Nephron progenitor cell (in vitro differentiated cells): ENCODE measurements around the gene SP6.

Experiments
- DNase-seq: peaks from one replicate; pipeline ENCODE4 v3.0.0; 2021
- H3K27ac Mint-ChIP-seq: 2 replicates; pipeline ENCODE4 v1.8.0; 2021; ENCODE audit warnings: mild to moderate bottlenecking, moderate library complexity, mixed read lengths
- H3K27me3 Mint-ChIP-seq: 2 replicates; pipeline ENCODE4 v1.8.0; 2021; ENCODE audit warnings: mild to moderate bottlenecking, low read depth, mixed read lengths; ENCODE audit not compliant: poor library complexity
- H3K36me3 Mint-ChIP-seq: 2 replicates; pipeline ENCODE4 v1.8.0; 2021; ENCODE audit warnings: low read depth, mixed read lengths
- H3K4me1 Mint-ChIP-seq: 2 replicates; pipeline ENCODE4 v1.8.0; 2021; ENCODE audit warnings: mixed read lengths
- H3K4me3 Mint-ChIP-seq: 2 replicates; pipeline ENCODE4 v1.8.0; 2021; ENCODE audit warnings: mild to moderate bottlenecking, moderate library complexity, mixed read lengths
- H3K9me3 Mint-ChIP-seq: 2 replicates; pipeline ENCODE4 v1.8.0; 2021; ENCODE audit warnings: mild to moderate bottlenecking, moderate library complexity, mixed read lengths
- CTCF ChIP-seq: fragments of 200-600 bp; sonication (generic); IDR thresholded peaks from 2 replicates; pipeline ENCODE4 v1.5.0; 2021; ENCODE audit warnings: antibody characterized with exemption

Gene SP6

DNA sequence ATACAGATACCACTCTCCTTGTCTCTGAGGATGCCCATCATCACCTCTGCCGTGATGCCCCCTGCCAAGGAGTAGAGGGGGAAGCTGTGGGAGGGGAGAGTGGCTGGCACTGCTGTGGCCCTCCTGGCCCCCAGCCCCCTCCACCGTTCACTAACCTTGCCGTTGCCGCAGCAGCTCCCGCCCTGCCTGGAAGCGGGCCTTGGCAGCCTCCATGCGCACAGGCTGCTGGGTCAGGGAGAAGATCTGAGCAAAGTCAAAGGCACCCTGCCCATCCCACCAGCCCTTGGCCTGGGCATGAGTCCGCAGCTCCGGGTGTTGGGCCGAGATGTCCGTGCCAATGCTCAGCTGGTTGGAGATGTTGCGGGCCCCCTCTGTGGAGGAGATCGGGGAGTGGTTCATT is 12.3 kb downstream of the SP6 start:
- no peak for DNase-seq
- H3K36me3 Mint-ChIP-seq = no peaks in the 10 kb centered on the region
- TF ChIP-seq CTCF = no peak
- H3K27me3 Mint-ChIP-seq = no peaks in the 10 kb centered on the region
- no peaks in the 10 kb centered on the region for H3K9me3 Mint-ChIP-seq
- H3K4me3 Mint-ChIP-seq = peak overlapping the region; percentile 55
- peaks cover 49% of the 10 kb centered on the region for H3K4me1 Mint-ChIP-seq
- H3K27ac Mint-ChIP-seq = no peak overlapping the region

DNA sequence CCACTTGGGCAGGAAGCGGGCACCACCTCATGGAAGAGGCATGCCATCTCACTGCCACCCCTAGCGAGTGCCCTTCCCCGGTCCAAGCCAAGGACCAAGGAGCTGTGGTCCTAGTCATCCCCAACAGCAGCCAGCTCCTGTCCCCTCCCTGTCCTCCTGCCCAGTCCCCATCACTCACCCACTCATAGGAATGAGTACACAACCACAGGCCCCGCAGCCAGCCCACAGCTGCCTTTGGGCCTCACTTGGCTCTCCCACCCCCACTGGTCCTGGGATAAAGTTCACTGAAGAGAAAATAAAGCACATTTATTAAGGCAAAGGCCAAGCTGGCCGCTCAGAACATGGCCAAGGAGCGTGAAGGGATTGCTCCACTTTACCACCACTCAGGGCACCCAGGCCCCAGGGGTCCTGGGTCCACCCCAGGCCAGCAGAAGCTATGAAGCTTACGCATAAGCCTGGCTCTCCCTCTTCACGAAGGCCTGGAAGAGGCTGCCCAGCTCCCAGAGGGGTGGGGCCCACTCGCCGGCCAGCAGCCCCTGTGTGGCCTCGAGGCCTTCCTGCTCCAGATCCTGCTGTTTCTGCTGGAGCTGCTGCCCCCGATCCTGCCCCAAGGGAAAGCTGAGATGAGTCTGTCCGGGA is 13.4 kb downstream of the SP6 start:
- no peak for DNase-seq
- no peaks in the 10 kb centered on the region for H3K36me3 Mint-ChIP-seq
- no peaks in the 10 kb centered on the region for H3K9me3 Mint-ChIP-seq
- H3K27ac Mint-ChIP-seq = no peak overlapping the region
- no peak for TF ChIP-seq CTCF
- H3K4me1 Mint-ChIP-seq = peaks cover 40% of the 10 kb centered on the region
- H3K4me3 Mint-ChIP-seq = no peak overlapping the region
- H3K27me3 Mint-ChIP-seq = no peaks in the 10 kb centered on the region

GRCh38 chr17:47836601-47837000 is 14.4 kb downstream of the SP6 start:
- H3K27ac Mint-ChIP-seq = no peak overlapping the region
- no peak for DNase-seq
- no peak overlapping the region for H3K4me3 Mint-ChIP-seq
- no peaks in the 10 kb centered on the region for H3K36me3 Mint-ChIP-seq
- no peak for TF ChIP-seq CTCF
- H3K9me3 Mint-ChIP-seq = no peaks in the 10 kb centered on the region
- H3K27me3 Mint-ChIP-seq = no peaks in the 10 kb centered on the region
- peaks cover 40% of the 10 kb centered on the region for H3K4me1 Mint-ChIP-seq

- Mint-ChIP-seq H3K4me1 (peaks cover 41% of the 10 kb centered on the region), H3K4me3 (no peak overlapping the region), H3K27me3 (no peaks in the 10 kb centered on the region)
Observed at GRCh38 chr17:47834756-47835155, 16.2 kb downstream of the SP6 start.

GRCh38 chr17:47831934-47832327 is 19.0 kb downstream of the SP6 start:
- no peak for TF ChIP-seq CTCF
- H3K4me3 Mint-ChIP-seq = peak overlapping the region; percentile 91
- peaks cover 32% of the 10 kb centered on the region for H3K4me1 Mint-ChIP-seq
- H3K27ac Mint-ChIP-seq = peak overlapping the region; percentile 46
- peaks cover 3% of the 10 kb centered on the region for H3K27me3 Mint-ChIP-seq
- peaks cover 5% of the 10 kb centered on the region for H3K36me3 Mint-ChIP-seq
- no peaks in the 10 kb centered on the region for H3K9me3 Mint-ChIP-seq
- DNase-seq = no peak

More at GRCh38 chr17:47834756-47835155, 16.2 kb downstream of the SP6 start:
- TF ChIP-seq CTCF = no peak
- Mint-ChIP-seq H3K36me3 (no peaks in the 10 kb centered on the region), H3K27ac (peak overlapping the region; percentile 7), H3K9me3 (no peaks in the 10 kb centered on the region)
- DNase-seq = no peak
